Hippocampal formation (tissue), 2 donors: ENCODE data around the gene DISP3.
A peak's percentile ranks its signal among the peaks of the same experiment; 100 is the strongest.

Source experiments
- DNase-seq, 2 donors: peaks; one replicate each; lab custom pipeline; 2025; lab: John Stamatoyannopoulos, UW

The DISP3 gene

GRCh38 chr1:11478571-11479374, at the start of gene DISP3:
Gene DISP3, plus strand, starts transcription at chr1:11479155. Its CDS starts 21,838 bp downstream, at chr1:11500993.
- DNase-seq, result peak; percentile 71

- no peak for DNase-seq
Observed at GRCh38 chr1:11429226-11429625, 49.7 kb upstream of the DISP3 start.

DNA sequence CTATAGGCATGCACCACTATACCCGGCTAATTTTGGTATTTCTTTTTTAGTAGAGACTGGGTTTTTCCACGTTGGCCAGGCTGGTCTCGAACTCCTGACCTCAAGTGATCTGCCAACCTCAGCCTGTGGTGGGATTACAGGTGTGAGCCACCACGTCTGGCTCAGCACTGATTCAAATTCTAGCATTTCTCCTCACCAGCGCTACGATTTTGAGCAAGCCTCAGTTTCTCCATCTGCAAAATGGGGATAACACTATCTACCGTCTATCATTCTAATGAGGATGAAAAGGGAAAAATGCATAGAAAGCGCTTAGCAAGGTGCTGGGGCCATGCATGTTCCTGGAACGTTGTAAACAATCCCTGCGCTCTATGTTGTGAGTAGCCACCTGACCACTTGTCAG, 49.0 kb upstream of the DISP3 start:
- no peak for DNase-seq

DNA sequence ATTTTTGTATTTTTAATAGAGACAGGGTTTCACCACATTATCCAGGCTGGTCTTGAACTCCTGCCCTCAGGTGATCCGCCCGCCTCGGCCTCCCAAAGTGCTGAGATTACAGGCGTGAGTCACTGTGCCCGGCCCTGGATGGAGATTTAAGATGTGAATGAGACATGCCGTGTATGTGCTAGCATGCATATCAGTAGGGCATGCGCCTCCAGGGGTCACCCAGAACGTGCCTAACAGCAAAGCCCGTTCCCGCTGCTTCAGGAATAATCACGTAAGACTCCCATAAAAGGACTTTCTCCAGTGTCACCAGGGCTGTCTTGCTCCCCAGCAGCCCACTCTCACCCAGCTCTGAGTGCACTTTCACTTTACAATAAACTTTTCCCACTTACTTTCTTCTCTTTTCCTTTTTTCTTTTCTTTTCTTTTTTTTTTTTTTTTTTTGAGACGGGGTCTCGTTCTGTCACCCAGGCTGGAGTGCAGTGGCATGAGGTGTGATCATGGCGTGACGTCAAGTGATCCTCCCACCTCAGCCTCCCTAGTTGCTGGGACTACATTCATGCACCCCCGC, 46.9 kb upstream of the DISP3 start:
- DNase-seq, result no peak

DNA sequence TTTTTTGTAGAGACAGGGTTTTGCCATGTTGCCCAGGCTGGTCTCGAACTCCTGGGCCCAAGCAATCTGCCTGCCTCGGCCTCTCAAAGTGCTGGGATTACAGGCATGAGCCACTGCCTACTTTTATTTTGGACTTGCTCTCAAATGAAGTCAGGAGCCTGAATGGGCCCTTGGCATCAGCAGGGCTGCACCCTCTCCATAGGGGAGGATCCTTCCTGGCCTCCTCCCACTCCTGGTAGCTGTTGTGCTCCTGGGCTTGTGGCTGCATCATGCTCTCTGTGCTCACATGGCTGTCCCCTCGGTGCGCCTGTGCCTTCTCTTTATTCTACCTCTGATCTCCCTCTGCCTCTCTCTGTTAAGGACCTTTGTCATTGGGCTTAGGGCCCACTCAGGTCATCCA, 46.4 kb upstream of the DISP3 start:
- DNase-seq, result no peak

GRCh38 chr1:11434501-11434900, 44.5 kb upstream of the DISP3 start:
- no peak for DNase-seq

GRCh38 chr1:11434926-11435325, 44.0 kb upstream of the DISP3 start:
- no peak for DNase-seq

GRCh38 chr1:11438996-11439395, 40.0 kb upstream of the DISP3 start:
- DNase-seq, result no peak

- DNase-seq, result peak in 1 of 2 donors; percentile 47
Observed at GRCh38 chr1:11441211-11441952, 37.6 kb upstream of the DISP3 start.

GRCh38 chr1:11443043-11443442, 35.9 kb upstream of the DISP3 start:
- DNase-seq, result no peak

DNA sequence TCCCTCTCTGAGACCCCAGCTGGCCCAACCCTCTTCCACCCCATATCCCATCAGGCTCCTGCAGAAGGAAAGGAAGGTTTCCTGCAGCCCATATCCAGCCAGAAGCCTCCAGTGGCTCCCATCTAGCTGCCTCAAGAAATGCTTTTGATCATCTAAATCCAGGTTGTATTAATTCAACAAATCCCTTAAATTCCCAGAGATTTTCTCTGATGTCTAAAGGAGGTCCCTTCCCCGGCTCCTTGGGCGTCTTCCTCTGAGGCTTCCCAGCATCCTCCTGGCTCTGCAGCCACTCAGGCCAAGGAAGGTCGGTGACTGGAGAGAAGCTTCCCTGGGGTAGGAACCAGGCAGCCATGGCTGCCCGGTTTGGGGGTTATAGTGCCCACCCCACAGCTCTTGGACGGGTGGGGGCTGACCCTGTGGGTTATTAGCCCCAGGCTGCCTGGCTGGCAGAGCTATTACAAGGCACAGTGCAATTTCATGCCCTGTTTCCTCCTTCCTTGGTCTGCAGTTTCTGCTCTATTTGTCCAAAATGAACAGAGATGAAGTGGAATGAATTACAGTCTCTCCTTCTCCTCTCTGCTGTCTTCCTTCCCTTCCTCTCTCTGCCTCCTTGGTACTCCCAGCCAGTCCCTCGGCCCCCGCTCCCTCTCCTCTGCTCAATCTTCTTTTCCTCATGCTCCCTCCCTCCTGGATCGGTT, 34.8 kb upstream of the DISP3 start:
- DNase-seq, result no peak

DNA sequence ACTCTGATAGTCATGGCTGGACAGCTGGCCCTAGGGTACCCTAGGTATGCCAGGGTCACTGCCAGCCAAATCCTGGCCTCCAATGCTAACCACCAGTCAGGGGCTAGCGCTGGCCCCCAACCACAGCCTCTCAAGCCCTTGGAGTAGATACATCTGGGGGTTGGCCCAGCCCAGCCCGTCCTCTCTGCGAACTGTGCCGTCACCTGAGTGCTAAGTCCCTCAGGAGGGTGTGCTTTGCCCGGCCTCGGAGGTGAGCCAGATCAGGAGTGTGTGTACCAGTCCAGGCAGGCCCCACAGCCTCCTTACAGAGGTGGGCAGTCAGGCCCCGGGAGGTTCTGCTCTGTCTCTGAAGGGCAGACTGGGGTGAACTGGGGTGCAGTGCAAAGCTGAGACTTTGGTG, 34.0 kb upstream of the DISP3 start:
- DNase-seq, result no peak

DNA sequence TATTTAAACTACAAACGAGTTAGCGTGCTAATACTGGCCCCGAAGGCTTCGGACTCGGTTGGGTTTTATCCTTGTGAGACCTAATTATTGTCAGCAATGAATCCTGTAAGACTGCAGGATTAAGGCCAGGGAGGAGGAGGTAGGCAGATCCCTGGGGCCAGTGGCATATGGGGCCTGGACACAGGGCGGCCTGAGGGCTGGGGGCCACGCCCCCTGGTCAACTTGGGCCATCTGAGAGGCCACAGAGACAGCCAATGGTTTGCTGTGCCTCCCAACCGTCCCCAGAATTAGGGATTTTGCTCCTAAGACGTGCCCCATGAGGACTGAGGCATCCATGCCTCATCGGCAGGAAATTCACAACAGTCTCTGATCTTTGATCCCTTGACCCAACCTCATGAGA, 31.1 kb upstream of the DISP3 start:
- DNase-seq, result no peak

GRCh38 chr1:11448373-11449099, 30.4 kb upstream of the DISP3 start:
- DNase-seq, result no peak

DNA sequence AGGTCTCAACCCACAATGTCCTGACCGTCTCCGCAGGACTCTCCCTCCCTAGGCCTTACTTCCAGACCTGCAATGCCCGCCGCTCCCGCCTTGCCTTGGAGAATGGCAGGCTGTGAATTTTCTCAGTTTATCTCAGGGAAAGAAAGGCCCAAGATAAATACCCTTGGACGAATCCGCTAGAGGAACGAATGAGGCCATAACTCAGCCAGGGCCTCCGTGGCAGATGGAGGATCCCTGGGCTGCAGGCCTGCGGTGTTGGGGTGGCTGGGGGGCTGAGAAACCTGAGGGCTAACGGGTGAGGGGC, 29.9 kb upstream of the DISP3 start:
- no peak for DNase-seq

DNA sequence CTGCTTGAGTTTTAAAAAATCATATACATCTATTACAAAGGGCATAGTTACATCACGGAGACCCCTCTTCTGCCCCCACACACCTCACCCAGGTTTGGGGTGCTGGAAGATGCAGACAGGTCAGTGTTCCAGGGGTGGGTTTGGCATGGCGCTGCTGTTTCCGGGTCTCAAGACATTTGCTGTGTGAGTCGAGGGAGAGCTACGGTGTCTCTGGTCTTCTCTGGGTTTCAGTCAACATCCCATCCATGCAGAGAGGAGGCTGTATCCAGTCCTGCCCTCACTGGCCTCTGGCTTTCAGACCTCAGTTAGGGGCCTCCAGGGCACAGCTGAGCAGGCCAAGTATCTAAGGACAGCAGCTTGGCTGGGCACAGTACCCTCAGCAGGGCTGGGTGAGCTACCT, 28.6 kb upstream of the DISP3 start:
- DNase-seq, result no peak

DNA sequence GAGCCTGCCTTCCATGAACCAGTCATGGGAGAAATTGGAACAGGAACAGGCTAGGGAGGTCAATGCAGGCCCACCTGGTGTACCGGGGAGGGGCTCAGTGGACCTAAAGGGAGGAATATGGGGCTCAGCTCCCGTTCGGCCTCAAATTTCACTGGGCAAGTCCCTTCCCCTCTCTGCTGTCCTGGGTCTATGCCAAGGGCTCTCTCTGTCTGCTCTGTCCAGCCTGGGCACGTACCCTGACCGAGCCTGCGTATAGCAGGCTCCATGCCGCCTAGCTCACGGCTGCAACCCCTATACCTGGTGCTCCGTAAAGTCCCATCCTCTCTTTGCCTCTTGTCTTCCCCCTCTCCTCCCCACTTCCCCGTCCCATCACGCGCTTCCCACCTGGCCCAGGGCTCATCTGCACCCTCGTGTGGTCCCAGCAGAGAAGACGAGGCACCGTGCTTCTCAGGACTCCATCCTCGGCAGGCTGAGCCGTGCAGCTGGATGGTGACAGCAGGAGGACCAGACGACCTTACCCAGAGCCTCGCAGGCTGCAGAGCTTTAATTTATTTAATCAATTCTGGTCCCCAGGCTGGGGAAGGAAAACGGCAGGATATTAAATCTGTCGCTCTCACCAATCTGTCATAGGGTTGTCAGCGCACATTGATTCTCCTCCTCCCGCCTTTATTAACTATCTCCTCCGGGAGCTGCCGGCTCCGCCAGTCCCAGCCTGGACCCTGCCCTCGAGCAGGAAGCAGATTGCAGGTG, 25.0 kb upstream of the DISP3 start:
- DNase-seq, result no peak

DNA sequence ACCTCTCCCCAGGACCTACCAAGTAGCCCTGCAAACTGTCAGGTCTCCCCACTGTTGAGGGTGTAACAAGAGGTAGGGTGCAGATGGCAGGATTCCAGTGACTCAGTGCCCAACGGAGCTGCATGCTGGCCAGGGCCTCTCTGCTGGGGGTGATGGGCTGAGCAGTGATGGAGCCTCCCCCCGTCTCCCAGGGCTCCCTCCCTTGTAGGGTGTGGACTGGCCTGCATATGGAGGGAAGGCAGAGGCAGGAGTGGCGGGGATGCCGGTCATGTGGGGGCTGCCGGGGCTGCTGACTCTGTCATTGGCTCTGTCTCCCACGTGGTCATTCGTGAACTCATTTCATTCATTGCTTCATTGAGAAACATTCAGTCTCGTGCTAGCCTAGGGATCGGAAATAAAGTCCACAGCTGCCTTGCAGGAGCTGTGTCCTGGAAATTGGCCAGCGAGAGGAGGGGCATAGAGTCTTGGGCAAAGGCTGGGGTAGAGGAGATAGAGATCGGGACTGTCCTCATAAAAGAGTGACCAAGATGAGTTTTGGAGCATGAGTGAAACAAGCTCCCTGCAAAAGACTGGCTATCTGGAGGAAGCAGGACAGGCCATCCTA, 22.9 kb upstream of the DISP3 start:
- no peak for DNase-seq

DNA sequence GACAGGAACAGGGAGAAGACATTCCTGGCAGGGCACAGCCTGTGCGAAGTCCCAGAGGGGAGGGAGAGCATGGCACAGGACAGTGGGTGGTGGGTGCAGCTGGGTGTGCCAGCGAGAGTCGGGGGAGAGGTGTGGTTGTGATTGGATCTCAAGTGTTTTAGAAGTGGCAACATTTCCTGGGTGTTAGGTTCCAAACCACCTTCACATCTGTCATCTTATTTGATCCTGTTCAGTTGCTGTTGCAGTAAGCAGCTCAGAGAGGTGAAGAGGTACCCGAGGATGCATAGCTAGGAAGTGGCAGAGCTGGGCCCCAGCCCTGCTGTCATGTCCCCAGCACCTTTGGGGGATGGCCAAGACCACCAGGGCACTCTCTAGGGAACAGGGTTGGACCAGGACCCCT, 22.0 kb upstream of the DISP3 start:
- no peak for DNase-seq

DNA sequence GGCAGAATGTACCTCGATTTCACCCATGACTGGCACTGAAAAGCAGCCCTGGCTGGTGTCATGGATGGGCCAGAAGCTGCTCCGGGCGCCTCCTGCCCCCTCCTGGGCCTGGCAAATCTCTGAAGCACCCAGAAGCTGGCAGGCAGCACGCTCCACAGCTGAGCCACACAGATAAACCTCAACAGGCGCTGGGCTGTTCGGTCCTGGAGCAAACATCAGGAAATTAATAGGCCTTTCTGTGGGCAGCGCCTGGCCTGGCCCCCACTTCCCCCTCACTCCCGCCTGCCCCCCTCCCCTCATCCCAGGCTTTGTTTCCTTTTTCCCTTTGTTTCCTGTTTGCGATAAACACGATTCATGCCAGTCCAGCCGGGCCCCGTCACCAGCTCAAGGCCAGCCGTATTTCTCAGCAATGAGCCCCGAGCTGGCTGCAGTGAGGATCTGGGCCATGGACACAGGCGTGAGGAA, 20.1 kb upstream of the DISP3 start:
- peak; percentile 87 to 91 for DNase-seq
